GM13977 (cell line): Measurements from ENCODE around the gene LMAN1L.

Source experiments
- DNase-seq: peaks from one replicate; pipeline ENCODE4 v3.0.0; 2012; ENCODE audit warnings: low spot score
- CTCF ChIP-seq: IDR thresholded peaks from 2 replicates; pipeline ENCODE4 v1.5.1; 2012; ENCODE audit warnings: mild to moderate bottlenecking, control low read depth; ENCODE audit not compliant: insufficient read depth; ENCODE audit errors: extremely low read depth, missing control alignments
- in situ Hi-C: fragments of 300-500 bp; cut with MboI; formaldehyde crosslinking; loops from one replicate; pipeline ENCODE4 v1.12.0; 2022; ENCODE audit warnings: low sequenced_read_pairs, low pct_unique_long_range_greater_than_20kb, mixed read lengths, inconsistent platforms; ENCODE audit not compliant: unreplicated experiment

LMAN1L gene

GRCh38 chr15:74815961-74816360 lies 3.3 kb downstream of the LMAN1L start:
- no peak for DNase-seq
- in situ Hi-C loops: no loop called here
- TF ChIP-seq CTCF: no peak

DNA sequence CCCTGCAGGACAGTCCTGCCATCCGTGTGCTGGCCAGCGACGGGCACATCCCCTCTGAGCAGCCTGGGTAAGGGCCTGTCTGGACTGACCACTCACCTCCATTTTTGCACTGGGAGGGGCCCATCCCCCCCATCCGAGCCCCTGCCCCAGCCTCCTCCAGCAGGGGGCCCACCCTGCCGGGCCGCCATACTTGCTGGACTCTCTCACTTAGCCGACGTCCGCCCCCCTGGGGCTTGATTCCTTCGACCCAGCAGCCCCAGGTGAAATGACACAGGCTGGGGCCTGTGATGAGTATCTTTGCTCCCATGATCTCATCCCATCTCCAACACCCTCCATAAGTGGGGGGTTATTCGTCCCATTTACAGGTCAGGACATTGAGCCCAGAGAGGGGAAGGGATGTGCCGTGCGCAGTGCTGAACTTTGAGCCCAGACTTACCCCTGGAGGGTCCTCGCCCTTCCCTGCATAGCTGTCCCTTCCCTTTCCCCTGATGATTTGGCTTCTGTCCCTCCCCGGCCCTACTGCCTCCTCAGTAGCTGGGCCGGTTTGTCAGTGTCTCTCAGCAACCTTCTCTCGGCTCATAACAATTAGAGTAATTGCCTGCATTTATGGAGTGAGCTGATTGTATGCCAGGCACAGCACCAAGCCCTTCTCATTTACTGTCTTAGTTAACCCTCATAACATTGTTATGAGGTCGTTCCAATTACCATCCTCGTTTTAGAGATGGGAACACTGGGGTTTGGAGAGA lies 4.2 kb downstream of the LMAN1L start:
- no peak for TF ChIP-seq CTCF
- DNase-seq: no peak
- in situ Hi-C loops: no loop called here

DNA sequence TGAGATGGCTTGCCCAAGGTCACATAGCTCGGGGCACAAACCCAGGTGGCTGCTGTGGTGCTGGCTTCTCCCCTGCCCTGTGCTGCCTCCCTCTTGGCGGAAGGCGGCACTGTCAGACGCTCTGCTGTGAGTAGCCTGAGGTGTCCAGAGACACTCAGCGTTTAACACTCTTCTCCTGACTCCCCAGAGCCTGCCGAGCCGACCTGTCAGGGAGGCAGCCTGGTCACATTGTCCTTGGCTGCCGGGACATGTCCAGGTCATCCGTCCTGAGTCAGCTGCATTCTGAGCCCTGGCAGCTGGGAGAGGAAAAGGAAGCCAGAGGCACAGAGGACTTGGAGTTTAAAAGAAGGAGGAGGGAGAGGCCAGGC lies 4.7 kb downstream of the LMAN1L start:
- no peak for DNase-seq
- in situ Hi-C loops: no loop called here
- no peak for TF ChIP-seq CTCF

DNA sequence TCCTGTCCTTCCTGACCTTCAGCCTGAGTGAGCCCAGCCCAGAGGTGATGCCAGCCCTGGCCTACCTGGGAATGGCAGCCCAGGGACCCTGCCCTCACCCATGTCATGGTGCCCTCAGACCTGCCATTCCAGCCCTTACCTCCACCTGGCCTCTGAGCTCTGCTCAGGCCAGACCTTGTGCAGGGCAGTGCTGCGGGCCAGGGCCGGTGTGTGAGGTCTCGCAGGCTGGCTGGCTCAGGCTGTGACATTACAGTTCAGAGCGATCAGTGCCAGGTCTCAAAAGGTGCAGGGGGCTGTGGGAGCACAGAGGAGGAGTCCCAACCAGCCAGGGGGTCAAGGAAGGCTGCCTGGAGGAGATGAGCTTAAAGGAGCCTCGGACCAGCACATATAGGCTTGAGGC lies 7.4 kb downstream of the LMAN1L start:
- DNase-seq: no peak
- in situ Hi-C loops: no loop called here
- no peak for TF ChIP-seq CTCF

DNA sequence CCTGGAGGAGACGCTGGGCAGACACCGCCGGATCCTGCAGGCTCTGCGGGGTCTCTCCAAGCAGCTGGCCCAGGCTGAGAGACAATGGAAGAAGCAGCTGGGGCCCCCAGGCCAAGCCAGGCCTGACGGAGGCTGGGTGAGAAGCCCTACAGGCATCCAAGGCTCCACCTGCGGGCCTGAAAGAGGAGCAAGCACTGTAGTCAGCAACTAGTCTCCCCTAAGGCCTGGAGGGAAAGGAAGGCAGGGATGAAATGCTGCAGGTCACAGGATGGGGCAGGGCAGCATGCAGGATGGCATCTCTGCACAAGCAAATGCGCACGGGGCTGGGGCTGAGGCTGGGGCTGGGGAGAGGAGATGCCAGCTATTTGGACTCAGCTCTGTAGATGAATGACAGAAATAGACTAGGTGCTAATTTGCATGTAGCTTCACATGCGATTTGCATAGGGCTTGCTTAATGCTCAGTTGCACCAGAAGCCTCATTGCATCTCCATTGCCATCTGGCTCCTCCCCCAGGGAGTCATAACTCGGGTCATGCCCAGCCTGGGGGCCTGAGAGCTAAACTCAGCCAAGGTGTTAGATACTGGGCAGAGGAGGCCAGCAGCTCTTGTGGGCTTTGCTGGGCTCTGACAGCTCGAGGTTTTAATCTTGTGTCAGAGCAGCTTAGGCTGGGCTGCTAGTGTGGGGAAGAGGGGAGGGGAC lies 8.6 kb downstream of the LMAN1L start:
- in situ Hi-C loops: no loop called here
- no peak for TF ChIP-seq CTCF
- peak; percentile 80 for DNase-seq

- no peak for DNase-seq
- in situ Hi-C loops: no loop called here
- TF ChIP-seq CTCF: no peak
Observed at GRCh38 chr15:74821790-74822158, 9.1 kb downstream of the LMAN1L start.

DNA sequence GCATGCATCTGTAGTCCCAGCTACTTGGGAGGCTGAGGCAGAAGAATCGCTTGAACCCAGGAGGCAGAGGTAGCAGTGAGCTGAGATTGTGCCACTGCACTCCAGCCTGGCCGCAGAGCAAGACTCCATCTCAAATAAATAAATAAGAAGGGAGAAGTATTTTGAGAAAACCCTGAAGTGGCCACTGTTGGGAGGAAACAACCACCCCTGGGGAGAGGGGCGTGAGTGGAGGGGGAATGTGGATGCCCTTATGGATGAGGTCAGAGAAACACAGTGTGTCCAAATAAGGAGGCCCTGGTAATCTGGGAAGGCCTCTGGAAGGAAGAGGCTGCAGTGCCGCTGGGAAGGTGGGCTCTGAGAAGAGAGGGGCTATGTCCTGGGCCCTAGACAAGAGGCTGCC lies 9.6 kb downstream of the LMAN1L start:
- no peak for TF ChIP-seq CTCF
- in situ Hi-C loops: no loop called here
- DNase-seq: no peak
